Bronchus fibroblast of lung (primary cell): ENCODE results near the gene CCR7. TPM values are rescaled to one million over a fixed set of nuclear protein-coding genes. Genes with fewer than 3 reads are reported as not detected.

Source experiments
- total RNA-seq: library from RNA; depleted of rRNA; stranded (reverse); fragments of >200 nt; gene quantifications from 2 replicates; pipeline ENCODE4 v1.2.3, GENCODE V29; 2015

CCR7 gene
- total RNA-seq = not detected in 2 replicates

GRCh38 chr17:40564883-40565768 lies at the start of gene CCR7:
Gene CCR7 (minus strand): TSS chr17:40565472. CDS start chr17:40565409, 63 bp downstream.

Other genes with a start within 250 kb of the CCR7 start
- gene GJD3, start 200.7 kb downstream of the CCR7 start, total RNA-seq = 0.89 and 3.0 TPM in 2 replicates
- gene TOP2A, start 147.6 kb downstream of the CCR7 start, total RNA-seq = 107 and 127 TPM in 2 replicates
- 119 and 123 TPM in 2 replicates for gene IGFBP4, start 122.0 kb downstream of the CCR7 start, total RNA-seq
- under 0.01 and 0.17 TPM in 2 replicates for gene TNS4, start 63.8 kb downstream of the CCR7 start, total RNA-seq
- 68.8 and 74.8 TPM in 2 replicates for gene SMARCE1, start 82.3 kb upstream of the CCR7 start, total RNA-seq
- gene KRT222, start 99.7 kb upstream of the CCR7 start, total RNA-seq = not detected in 2 replicates
- not detected in 2 replicates for gene KRT24, start 138.3 kb upstream of the CCR7 start, total RNA-seq
- not detected in 2 replicates for gene KRT25, start 189.9 kb upstream of the CCR7 start, total RNA-seq
- gene KRT26, start 206.7 kb upstream of the CCR7 start, total RNA-seq = not detected in 2 replicates
- gene KRT27, start 217.1 kb upstream of the CCR7 start, total RNA-seq = not detected in 2 replicates
- gene KRT28, start 234.5 kb upstream of the CCR7 start, total RNA-seq = not detected in 2 replicates